Activated CD4-positive, alpha-beta T cell treated with anti-CD3 and anti-CD28 coated beads, Interleukin-10, Interleukin-2, amounts not matched to agents 100 ng/mL and 50 ng/mL, durations not matched to agents 16 hours and 8 hours (primary cell): ENCODE results near the gene ITPR2.
"Not testable (repeated sequence)": the region's sequence is repeated elsewhere in the genome, so short reads cannot be mapped to it uniquely, and the experiment has no call there.

Experiments used
- DNase-seq: peaks from one replicate; pipeline ENCODE4 v3.0.0-alpha.2; 2020

The ITPR2 gene

GRCh38 chr12:26551385-26551784, 281.6 kb downstream of the ITPR2 start:
- no peak for DNase-seq

GRCh38 chr12:26548227-26548626, 284.8 kb downstream of the ITPR2 start:
- DNase-seq, result no peak

GRCh38 chr12:26546535-26547314, 286.3 kb downstream of the ITPR2 start:
- DNase-seq, result no peak

- no peak for DNase-seq
These were observed 293.9 kb downstream of the ITPR2 start for GRCh38 chr12:26539131-26539530.

GRCh38 chr12:26537651-26538050, 295.3 kb downstream of the ITPR2 start:
- DNase-seq, result no peak

GRCh38 chr12:26537126-26537525, 295.9 kb downstream of the ITPR2 start:
- no peak for DNase-seq

- DNase-seq, result no peak
These were observed 297.2 kb downstream of the ITPR2 start for GRCh38 chr12:26535826-26536225.

- no peak for DNase-seq
These were observed 298.9 kb downstream of the ITPR2 start for GRCh38 chr12:26534071-26534470.

- DNase-seq, result no peak
These were observed 299.8 kb downstream of the ITPR2 start for GRCh38 chr12:26533211-26533610.

- no peak for DNase-seq
These were observed 302.5 kb downstream of the ITPR2 start for GRCh38 chr12:26530461-26530860.

GRCh38 chr12:26528943-26529342, 304.1 kb downstream of the ITPR2 start:
- no peak for DNase-seq

- DNase-seq, result no peak
These were observed 305.3 kb downstream of the ITPR2 start for GRCh38 chr12:26527682-26528081.

- peak; percentile 30 for DNase-seq
These were observed 308.0 kb downstream of the ITPR2 start for GRCh38 chr12:26524862-26525465.

GRCh38 chr12:26523708-26524150, 309.3 kb downstream of the ITPR2 start:
- no peak for DNase-seq

GRCh38 chr12:26520869-26521268, 312.1 kb downstream of the ITPR2 start:
- peak; percentile 60 for DNase-seq

GRCh38 chr12:26520109-26520508, 312.9 kb downstream of the ITPR2 start:
- DNase-seq, result no peak

GRCh38 chr12:26519462-26519861, 313.5 kb downstream of the ITPR2 start:
- DNase-seq, result no peak

- DNase-seq, result not testable (repeated sequence)
These were observed 315.7 kb downstream of the ITPR2 start for GRCh38 chr12:26517320-26517719.

GRCh38 chr12:26514364-26514763, 318.6 kb downstream of the ITPR2 start:
- DNase-seq, result no peak

GRCh38 chr12:26513363-26514043, 319.5 kb downstream of the ITPR2 start:
- no peak for DNase-seq

- DNase-seq, result no peak
These were observed 320.8 kb downstream of the ITPR2 start for GRCh38 chr12:26512213-26512612.

- no peak for DNase-seq
These were observed 322.7 kb downstream of the ITPR2 start for GRCh38 chr12:26510354-26510674.

- DNase-seq, result no peak
These were observed 325.4 kb downstream of the ITPR2 start for GRCh38 chr12:26507613-26508012.

- DNase-seq, result no peak
These were observed 332.9 kb downstream of the ITPR2 start for GRCh38 chr12:26499979-26500640.
